K562 (cell line): ENCODE measurements around the gene TMF1. TPM values are rescaled to one million over a fixed set of nuclear protein-coding genes. Genes with fewer than 3 reads are reported as not detected.

Experiments used
- CEBPB ChIP-seq: fragments of 450-650 bp; IDR thresholded peaks from 2 replicates; pipeline ENCODE4 v1.6.1; 2016; ENCODE audit warnings: missing genetic modification characterization, missing compliant biosample characterization
- DACH1 ChIP-seq: fragments of 450-650 bp; IDR thresholded peaks from 2 replicates; pipeline ENCODE4 v1.6.1; 2018; ENCODE audit not compliant: partially characterized antibody
- HMGN3 ChIP-seq: IDR thresholded peaks from 2 replicates; pipeline ENCODE4 v1.6.1; 2011; ENCODE audit warnings: borderline replicate concordance, low read depth, mild to moderate bottlenecking, mixed read lengths, low read length; ENCODE audit not compliant: insufficient read length; ENCODE audit errors: extremely low read depth
- MAFK ChIP-seq: IDR thresholded peaks from 2 replicates; pipeline ENCODE4 v1.6.1; 2011; ENCODE audit warnings: low read length, improper control_type of control experiment
- NUFIP1 ChIP-seq: fragments of 450-650 bp; IDR thresholded peaks from 2 replicates; pipeline ENCODE4 v1.6.1; 2018; ENCODE audit not compliant: partially characterized antibody
- TBP ChIP-seq: optimal IDR thresholded peaks from 2 replicates; pipeline ENCODE3; 2011; ENCODE audit warnings: low read depth, low read length, improper control_type of control experiment
- ZNF717 ChIP-seq: fragments of 250-450 bp; sonication (Bioruptor Pico); IDR thresholded peaks from 2 replicates; pipeline ENCODE4 v1.5.0; 2021
- polyA plus RNA-seq, 8 experiments: library from polyadenylated mRNA; depleted of rRNA in 4 of 8; stranded (reverse) in 5 of 8; unstranded in 3 of 8; fragments of >200 nt; fragmentation: Nextera tagmentation in 2 of 8; fragmentation: Illumina TruSeq in 1 of 8; extraction: Ambion mirVana in 2 of 8; extraction: Trizol in 1 of 8; gene quantifications; 2 replicates each; pipeline versions ENCODE4 v1.2.1 to v1.2.3, GENCODE V29; 2011 to 2014; ENCODE audit warnings: inconsistent platforms in 1 of 8, missing spikeins in 1 of 8
- total RNA-seq, 7 experiments: library from RNA; depleted of rRNA in 6 of 7; stranded (reverse); fragments of >200 nt in 6 of 7; fragmentation: Illumina TruSeq in 2 of 7; extraction: Trizol in 2 of 7; gene quantifications; 2 replicates each; pipeline versions ENCODE4 v1.2.1 to v1.2.3, GENCODE V29; 2011 to 2021; ENCODE audit warnings: low replicate concordance in 1 of 7
- TF ChIP-seq, protein P1 (sequence below): fragments of 250-450 bp; sonication (Bioruptor Pico); IDR thresholded peaks from 2 replicates; pipeline ENCODE4 v1.4.0; 2020
- TF ChIP-seq, protein P2 (sequence below): fragments of 450-650 bp; formaldehyde crosslinking; IDR thresholded peaks from 2 replicates; pipeline ENCODE4 v1.4.0; 2020; ENCODE audit warnings: mild to moderate bottlenecking, moderate library complexity
- TF ChIP-seq, protein P3 (sequence below): IDR thresholded peaks from 2 replicates; pipeline ENCODE4 v1.6.1; 2011; ENCODE audit not compliant: insufficient read length; ENCODE audit errors: extremely low read depth

Gene TMF1
- total and polyA plus RNA-seq, 9 of the 15 experiments (the other 6 are each of a cell fraction or from before 2014, with no cell fraction given) = 3.1 to 13.9 (median 10.3) TPM

DNA sequence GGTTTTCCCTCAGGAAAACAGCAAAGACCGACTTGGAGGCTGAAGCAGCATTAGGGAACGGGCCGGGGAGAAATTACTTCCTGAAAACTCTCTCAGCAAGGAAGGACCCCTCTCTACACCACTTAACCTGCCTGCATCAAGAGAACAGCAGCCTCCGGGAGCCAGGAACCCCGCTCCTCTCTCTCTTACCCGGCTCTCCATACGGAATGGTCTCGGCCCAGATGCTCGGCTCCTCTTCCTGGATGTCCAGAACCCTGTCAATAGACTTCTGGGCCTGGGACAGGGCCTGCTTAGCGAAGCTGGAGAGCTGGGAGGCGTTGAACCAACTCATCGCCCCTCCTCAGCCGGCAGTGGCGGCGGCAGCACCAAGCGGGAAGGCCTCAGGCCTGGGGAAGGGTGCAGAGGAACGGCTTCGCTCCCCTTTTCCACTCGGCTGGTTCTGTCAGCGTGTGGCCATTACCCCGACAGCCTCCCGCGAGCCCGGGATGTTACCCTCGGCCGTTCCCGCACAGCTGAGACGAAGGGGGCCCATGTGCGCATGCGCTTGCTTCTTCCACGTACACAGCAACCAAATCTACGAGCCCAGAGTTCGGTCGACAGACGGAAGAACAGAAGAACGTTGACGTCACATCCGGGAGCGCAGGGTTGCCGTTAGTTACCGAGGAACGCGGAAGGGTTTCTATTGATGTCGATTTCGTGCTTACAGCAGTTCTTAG lies at the start of gene TMF1 (continued):
- TF ChIP-seq HMGN3 (peak; percentile 32), CEBPB (tag) (no peak), MAFK (no peak), ZNF717 (no peak), DACH1 (peak; percentile 81), TBP (peak; percentile 32), NUFIP1 (no peak)
- TF ChIP-seq, protein P1, sequence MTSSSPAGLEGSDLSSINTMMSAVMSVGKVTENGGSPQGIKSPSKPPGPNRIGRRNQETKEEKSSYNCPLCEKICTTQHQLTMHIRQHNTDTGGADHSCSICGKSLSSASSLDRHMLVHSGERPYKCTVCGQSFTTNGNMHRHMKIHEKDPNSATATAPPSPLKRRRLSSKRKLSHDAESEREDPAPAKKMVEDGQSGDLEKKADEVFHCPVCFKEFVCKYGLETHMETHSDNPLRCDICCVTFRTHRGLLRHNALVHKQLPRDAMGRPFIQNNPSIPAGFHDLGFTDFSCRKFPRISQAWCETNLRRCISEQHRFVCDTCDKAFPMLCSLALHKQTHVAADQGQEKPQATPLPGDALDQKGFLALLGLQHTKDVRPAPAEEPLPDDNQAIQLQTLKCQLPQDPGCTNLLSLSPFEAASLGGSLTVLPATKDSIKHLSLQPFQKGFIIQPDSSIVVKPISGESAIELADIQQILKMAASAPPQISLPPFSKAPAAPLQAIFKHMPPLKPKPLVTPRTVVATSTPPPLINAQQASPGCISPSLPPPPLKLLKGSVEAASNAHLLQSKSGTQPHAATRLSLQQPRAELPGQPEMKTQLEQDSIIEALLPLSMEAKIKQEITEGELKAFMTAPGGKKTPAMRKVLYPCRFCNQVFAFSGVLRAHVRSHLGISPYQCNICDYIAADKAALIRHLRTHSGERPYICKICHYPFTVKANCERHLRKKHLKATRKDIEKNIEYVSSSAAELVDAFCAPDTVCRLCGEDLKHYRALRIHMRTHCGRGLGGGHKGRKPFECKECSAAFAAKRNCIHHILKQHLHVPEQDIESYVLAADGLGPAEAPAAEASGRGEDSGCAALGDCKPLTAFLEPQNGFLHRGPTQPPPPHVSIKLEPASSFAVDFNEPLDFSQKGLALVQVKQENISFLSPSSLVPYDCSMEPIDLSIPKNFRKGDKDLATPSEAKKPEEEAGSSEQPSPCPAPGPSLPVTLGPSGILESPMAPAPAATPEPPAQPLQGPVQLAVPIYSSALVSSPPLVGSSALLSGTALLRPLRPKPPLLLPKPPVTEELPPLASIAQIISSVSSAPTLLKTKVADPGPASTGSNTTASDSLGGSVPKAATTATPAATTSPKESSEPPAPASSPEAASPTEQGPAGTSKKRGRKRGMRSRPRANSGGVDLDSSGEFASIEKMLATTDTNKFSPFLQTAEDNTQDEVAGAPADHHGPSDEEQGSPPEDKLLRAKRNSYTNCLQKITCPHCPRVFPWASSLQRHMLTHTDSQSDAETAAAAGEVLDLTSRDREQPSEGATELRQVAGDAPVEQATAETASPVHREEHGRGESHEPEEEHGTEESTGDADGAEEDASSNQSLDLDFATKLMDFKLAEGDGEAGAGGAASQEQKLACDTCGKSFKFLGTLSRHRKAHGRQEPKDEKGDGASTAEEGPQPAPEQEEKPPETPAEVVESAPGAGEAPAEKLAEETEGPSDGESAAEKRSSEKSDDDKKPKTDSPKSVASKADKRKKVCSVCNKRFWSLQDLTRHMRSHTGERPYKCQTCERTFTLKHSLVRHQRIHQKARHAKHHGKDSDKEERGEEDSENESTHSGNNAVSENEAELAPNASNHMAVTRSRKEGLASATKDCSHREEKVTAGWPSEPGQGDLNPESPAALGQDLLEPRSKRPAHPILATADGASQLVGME (CRISPR knock-in tag) = no peak
- TF ChIP-seq, protein P2, sequence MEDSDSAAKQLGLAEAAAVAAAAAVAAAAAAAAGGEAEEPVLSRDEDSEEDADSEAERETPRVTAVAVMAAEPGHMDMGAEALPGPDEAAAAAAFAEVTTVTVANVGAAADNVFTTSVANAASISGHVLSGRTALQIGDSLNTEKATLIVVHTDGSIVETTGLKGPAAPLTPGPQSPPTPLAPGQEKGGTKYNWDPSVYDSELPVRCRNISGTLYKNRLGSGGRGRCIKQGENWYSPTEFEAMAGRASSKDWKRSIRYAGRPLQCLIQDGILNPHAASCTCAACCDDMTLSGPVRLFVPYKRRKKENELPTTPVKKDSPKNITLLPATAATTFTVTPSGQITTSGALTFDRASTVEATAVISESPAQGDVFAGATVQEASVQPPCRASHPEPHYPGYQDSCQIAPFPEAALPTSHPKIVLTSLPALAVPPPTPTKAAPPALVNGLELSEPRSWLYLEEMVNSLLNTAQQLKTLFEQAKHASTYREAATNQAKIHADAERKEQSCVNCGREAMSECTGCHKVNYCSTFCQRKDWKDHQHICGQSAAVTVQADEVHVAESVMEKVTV (CRISPR knock-in tag) = no peak
- TF ChIP-seq, protein P3, sequence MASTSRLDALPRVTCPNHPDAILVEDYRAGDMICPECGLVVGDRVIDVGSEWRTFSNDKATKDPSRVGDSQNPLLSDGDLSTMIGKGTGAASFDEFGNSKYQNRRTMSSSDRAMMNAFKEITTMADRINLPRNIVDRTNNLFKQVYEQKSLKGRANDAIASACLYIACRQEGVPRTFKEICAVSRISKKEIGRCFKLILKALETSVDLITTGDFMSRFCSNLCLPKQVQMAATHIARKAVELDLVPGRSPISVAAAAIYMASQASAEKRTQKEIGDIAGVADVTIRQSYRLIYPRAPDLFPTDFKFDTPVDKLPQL = no peak
